ENCODE results near the gene DLX2. TPM values are rescaled to one million over a fixed set of nuclear protein-coding genes. Genes with fewer than 3 reads are reported as not detected.

Gene DLX2
- total RNA-seq, 2 experiments from 2014 or later: not detected

- Histone ChIP-seq H3K36me3 (ENCODE audit: insufficient read depth, low read length) (no peaks in the 10 kb centered on the region), H3K9me3 (ENCODE audit: control insufficient read depth in 1 of 2, insufficient read depth in 1 of 2, low read length in 2 of 2) (peaks cover 0 to 71% of the 10 kb centered on the region in 2 experiments), H3K4me1 (ENCODE audit: insufficient read depth, low read length) (peaks cover 88% of the 10 kb centered on the region), H3K27ac (ENCODE audit: low read depth in 1 of 2, low read length in 2 of 2) (no peak overlapping the region), H3K27me3 (ENCODE audit: control insufficient read depth in 1 of 2, insufficient read depth in 2 of 2, low read length in 2 of 2) (peaks cover 95 to 100% of the 10 kb centered on the region in 2 experiments), H3K4me3 (ENCODE audit: low read length) (peak overlapping the region; percentile 55)
- intact Hi-C loops (cut with DNase I, micrococcal nuclease): loop anchor here (5.0 to 10.0 kb wide), 2 partner anchors 361 to 526 kb away; no protein-coding TSS in a partner anchor
- CTCF ChIA-PET: interaction anchor here (1.1 to 1.2 kb wide), 2 partner anchors 15 to 361 kb away, joined by 3 to 4 read pairs; no protein-coding TSS in a partner anchor
- Mint-ChIP-seq H3K36me3 (ENCODE audit: low read depth) (no peaks in the 10 kb centered on the region), H3K27ac (peak overlapping the region; percentile 66), H3K27me3 (peaks cover 79% of the 10 kb centered on the region), H3K4me1 (ENCODE audit: low read depth) (peaks cover 55% of the 10 kb centered on the region), H3K4me3 (peak overlapping the region; percentile 84), H3K9me3 (no peaks in the 10 kb centered on the region)
- POLR2A ChIA-PET: interaction anchor here (0.5 to 3.9 kb wide), 6 partner anchors 13 to 363 kb away, joined by 3 to 23 read pairs (median 3); partner anchors contain the start of gene SLC25A12
- ATAC-seq (ENCODE audit: poor library complexity): peak; percentile 9
- TF ChIP-seq, protein P1, sequence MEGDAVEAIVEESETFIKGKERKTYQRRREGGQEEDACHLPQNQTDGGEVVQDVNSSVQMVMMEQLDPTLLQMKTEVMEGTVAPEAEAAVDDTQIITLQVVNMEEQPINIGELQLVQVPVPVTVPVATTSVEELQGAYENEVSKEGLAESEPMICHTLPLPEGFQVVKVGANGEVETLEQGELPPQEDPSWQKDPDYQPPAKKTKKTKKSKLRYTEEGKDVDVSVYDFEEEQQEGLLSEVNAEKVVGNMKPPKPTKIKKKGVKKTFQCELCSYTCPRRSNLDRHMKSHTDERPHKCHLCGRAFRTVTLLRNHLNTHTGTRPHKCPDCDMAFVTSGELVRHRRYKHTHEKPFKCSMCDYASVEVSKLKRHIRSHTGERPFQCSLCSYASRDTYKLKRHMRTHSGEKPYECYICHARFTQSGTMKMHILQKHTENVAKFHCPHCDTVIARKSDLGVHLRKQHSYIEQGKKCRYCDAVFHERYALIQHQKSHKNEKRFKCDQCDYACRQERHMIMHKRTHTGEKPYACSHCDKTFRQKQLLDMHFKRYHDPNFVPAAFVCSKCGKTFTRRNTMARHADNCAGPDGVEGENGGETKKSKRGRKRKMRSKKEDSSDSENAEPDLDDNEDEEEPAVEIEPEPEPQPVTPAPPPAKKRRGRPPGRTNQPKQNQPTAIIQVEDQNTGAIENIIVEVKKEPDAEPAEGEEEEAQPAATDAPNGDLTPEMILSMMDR (IDR thresholded peaks at IDR 0.05): no peak
- DNase-seq: peak in 2 of 14 experiments; percentile 45 to 50
Measured at GRCh38 chr2:172100935-172101820, 1.5 kb downstream of the DLX2 start.

GRCh38 chr2:172100080-172100934, 2.4 kb downstream of the DLX2 start:
- Histone ChIP-seq H3K4me3 (ENCODE audit: low read length) (no peak overlapping the region), H3K27me3 (ENCODE audit: control insufficient read depth in 1 of 2, insufficient read depth in 2 of 2, low read length in 2 of 2) (peaks cover 95 to 100% of the 10 kb centered on the region in 2 experiments), H3K36me3 (ENCODE audit: insufficient read depth, low read length) (no peaks in the 10 kb centered on the region), H3K27ac (ENCODE audit: low read depth in 1 of 2, low read length in 2 of 2) (no peak overlapping the region), H3K4me1 (ENCODE audit: insufficient read depth, low read length) (peaks cover 89% of the 10 kb centered on the region), H3K9me3 (ENCODE audit: control insufficient read depth in 1 of 2, insufficient read depth in 1 of 2, low read length in 2 of 2) (peaks cover 0 to 72% of the 10 kb centered on the region in 2 experiments)
- ATAC-seq (ENCODE audit: poor library complexity) (no peak), DNase-seq (peak in 2 of 14 experiments; percentile 26 to 48)
- Mint-ChIP-seq H3K9me3 (no peaks in the 10 kb centered on the region), H3K36me3 (ENCODE audit: low read depth) (no peaks in the 10 kb centered on the region), H3K4me1 (ENCODE audit: low read depth) (peaks cover 56% of the 10 kb centered on the region), H3K27me3 (peaks cover 79% of the 10 kb centered on the region), H3K27ac (no peak overlapping the region), H3K4me3 (peak overlapping the region; percentile 52)
- intact Hi-C loops (cut with DNase I, micrococcal nuclease): loop anchor here (5.0 to 10.0 kb wide), 2 partner anchors 362 to 526 kb away; no protein-coding TSS in a partner anchor
- ChIA-PET POLR2A (interaction anchor here (1.5 to 2.3 kb wide), 2 partner anchors 12 to 15 kb away, joined by 3 to 9 read pairs; partner anchors contain the start of gene DLX1), CTCF (no interaction called here)
- TF ChIP-seq, protein P1 (IDR thresholded peaks at IDR 0.05): no peak
